ENCODE results near the gene DHX58.

GRCh38 chr17:42122371-42123303, 10.1 kb upstream of the DHX58 start, which contains the start of gene HSPB9:
- TF ChIP-seq GATA3 (IDR thresholded peaks at IDR 0.05; ENCODE audit: low read depth, low read length) (no peak), GATA2 (IDR thresholded peaks at IDR 0.05; ENCODE audit: low read depth, low read length) (no peak)
